Measurements from ENCODE around the gene TERF2IP. TPM values are rescaled to one million over a fixed set of nuclear protein-coding genes. Genes with fewer than 3 reads are reported as not detected.

TERF2IP gene
- total and polyA plus RNA-seq, 2 of the 13 experiments (the other 11 are each of a cell fraction or from before 2014, with no cell fraction given): 26.4 to 50.2 TPM

GRCh38 chr16:75615619-75616018 lies 32.0 kb upstream of the TERF2IP start:
- no TSS peak for BruUV-seq (replicated peaks)
- H3K4me3 ChIP-seq (replicated peaks in 1 of 3; ENCODE audit: insufficient read depth in 1 of 3, low read depth in 2 of 3, low read length in 3 of 3): no peak overlapping the region
- no peaks in the 10 kb centered on the region for H3K27me3 ChIP-seq (ENCODE audit: control insufficient read depth in 1 of 2, insufficient read depth in 2 of 2, low read length in 2 of 2)
- no peak for DNase-seq (ENCODE audit: low spot score)
- H3K9me3 ChIP-seq (ENCODE audit: low read length): no peaks in the 10 kb centered on the region
- no peak for FAIRE-seq
- no peak for ATAC-seq
- in situ Hi-C loops (cut with HindIII; ENCODE audit: extremely low pct_ligation_motif_present, low pct_unique_long_range_greater_than_20kb): no loop called here
- intact Hi-C loops (cut with micrococcal nuclease; ENCODE audit: unreplicated experiment): no loop called here
- H3K27ac ChIP-seq (ENCODE audit: extremely low read length, insufficient read depth, low read length): no peak overlapping the region
- H3K4me2 ChIP-seq (ENCODE audit: low read depth, low read length): no peak overlapping the region
- 0 out of 2 replicates have a peak, but pooled peaks cover 3% of the 10 kb centered on the region for H3K4me1 ChIP-seq (ENCODE audit: insufficient read depth, low read length)
- TF ChIP-seq GABPB1 (CRISPR knock-in tag; IDR thresholded peaks at IDR 0.05) (no peak), ZNF713 (CRISPR knock-in tag; IDR thresholded peaks at IDR 0.05) (no peak), ZFP1 (CRISPR knock-in tag; IDR thresholded peaks at IDR 0.05) (no peak), MBNL3 (CRISPR knock-in tag; conservative IDR thresholded peaks at IDR 0.05) (no peak), TBX2 (CRISPR knock-in tag; IDR thresholded peaks at IDR 0.05; ENCODE audit: borderline replicate concordance) (no peak), ZNF160 (CRISPR knock-in tag; IDR thresholded peaks at IDR 0.05) (no peak), GPBP1L1 (CRISPR knock-in tag; IDR thresholded peaks at IDR 0.05) (no peak), ZNF782 (CRISPR knock-in tag; IDR thresholded peaks at IDR 0.05; ENCODE audit: borderline replicate concordance) (no peak), CENPBD1 (CRISPR knock-in tag; IDR thresholded peaks at IDR 0.05; ENCODE audit: borderline replicate concordance, low read depth) (no peak), NCOR1 (IDR thresholded peaks at IDR 0.05; ENCODE audit: borderline replicate concordance, low read length) (no peak), ZNF34 (CRISPR knock-in tag; IDR thresholded peaks at IDR 0.05; ENCODE audit: borderline replicate concordance) (no peak)
- no peak overlapping the region for H3K9ac ChIP-seq (ENCODE audit: insufficient read depth, low read depth, low read length)
- POLR2A ChIA-PET: no interaction called here
- H3K79me2 ChIP-seq (ENCODE audit: insufficient read depth, low read length): no peaks in the 10 kb centered on the region
- peaks cover 10 to 46% of the 10 kb centered on the region in 2 experiments; a peak in 4 of 5 replicates for H3K36me3 ChIP-seq (replicated peaks in 1 of 2; ENCODE audit: control insufficient read depth in 1 of 2, insufficient read depth in 2 of 2, low read length in 2 of 2)
- H4K20me1 ChIP-seq (ENCODE audit: insufficient read depth, low read length): no peaks in the 10 kb centered on the region
- CTCF ChIA-PET (ENCODE audit: low intra/inter-chr PET ratio, low total read pairs): no interaction called here
- no peak overlapping the region for H2AFZ ChIP-seq (ENCODE audit: low read length)
- WGBS (ENCODE audit: low lambda C conversion rate): 94% methylated on average over 2 of the region's 2 CpGs

Data from HepG2 (cell line).